Lower leg skin (tissue), 4 donors: ENCODE measurements around the gene RBPJL. TPM values are rescaled to one million over a fixed set of nuclear protein-coding genes. Genes with fewer than 3 reads are reported as not detected.

Source experiments
- DNase-seq, 2 donors: peaks; one replicate each; pipeline ENCODE4 v3.0.0-alpha.2; 2019; ENCODE audit warnings: low spot score in 2 of 2
- H3K4me3 ChIP-seq: fragments of 200-600 bp; sonication (generic); 2 replicates; pipeline ENCODE4 v1.5.1; 2017; ENCODE audit warnings: mild to moderate bottlenecking, low read depth; ENCODE audit not compliant: poor library complexity, severe bottlenecking
- CTCF ChIP-seq, 3 donors: fragments of 450-650 bp; IDR thresholded peaks; one replicate each; pipeline ENCODE4 v1.5.1; 2016; ENCODE audit warnings: antibody characterized with exemption in 3 of 3, mild to moderate bottlenecking in 3 of 3, moderate library complexity in 2 of 3
- POLR2A ChIP-seq, 2 donors: fragments of 450-650 bp; IDR thresholded peaks; one replicate each; pipeline ENCODE4 v1.6.1; 2016 to 2017; ENCODE audit warnings: antibody characterized with exemption in 2 of 2, mild to moderate bottlenecking in 1 of 2, moderate library complexity in 1 of 2
- WGBS, 2 donors: methylation state at CpG; one replicate each; pipeline ENCODE4 v1.1.5; 2018; 5-methylcytosine and 5-hydroxymethylcytosine counted together
- intact Hi-C: fragments of 100-400 bp; cut with DNase I; formaldehyde crosslinking; loops from one replicate; pipeline ENCODE4 v1.15.0; 2023; ENCODE audit warnings: low total_unique reads
- total RNA-seq, 4 donors: library from RNA; depleted of rRNA; stranded (reverse); fragments of >200 nt; gene quantifications; one replicate each; pipeline ENCODE4 v1.1.0, GENCODE V29; 2016

RBPJL gene
- total RNA-seq, 4 donors from 2014 or later = not detected

GRCh38 chr20:45340236-45340847, 33.7 kb downstream of the RBPJL start:
- no peak overlapping the region for H3K4me3 ChIP-seq
- no peak for TF ChIP-seq POLR2A (IDR thresholded peaks at IDR 0.05)
- TF ChIP-seq CTCF (IDR thresholded peaks at IDR 0.05) = no peak
- WGBS, 2 donors = 41 to 43% methylated on average over 5 of the region's 5 CpGs
- intact Hi-C loops = no loop called here
- peak in 1 of 2 donors; percentile 47 for DNase-seq

DNA sequence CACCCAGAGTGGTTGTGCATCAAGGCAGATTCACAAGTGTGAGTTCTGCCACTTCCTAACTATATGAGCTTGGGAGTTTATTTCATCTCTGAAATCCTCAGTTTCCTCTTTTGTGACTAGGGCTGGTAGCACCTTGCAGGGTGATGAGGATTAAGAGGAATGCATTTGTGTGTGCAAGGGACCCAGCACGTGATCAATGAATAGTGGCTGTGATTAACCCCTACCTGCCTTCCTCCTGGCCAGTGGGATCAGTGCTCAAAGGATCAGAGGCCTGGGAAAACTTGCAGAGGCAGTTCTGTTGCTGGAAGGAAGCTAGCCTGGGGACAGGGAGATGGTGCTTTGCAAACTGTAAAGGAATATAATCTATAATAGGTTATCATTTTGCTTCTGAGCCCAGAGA, 34.3 kb downstream of the RBPJL start:
- intact Hi-C loops = no loop called here
- 24 to 46% methylated on average over 1 of the region's 1 CpG for WGBS, 2 donors
- TF ChIP-seq CTCF (IDR thresholded peaks at IDR 0.05) (no peak), POLR2A (IDR thresholded peaks at IDR 0.05) (no peak)
- no peak for DNase-seq
- no peak overlapping the region for H3K4me3 ChIP-seq

- no peak overlapping the region for H3K4me3 ChIP-seq
- no peak for TF ChIP-seq CTCF (IDR thresholded peaks at IDR 0.05)
- TF ChIP-seq POLR2A (IDR thresholded peaks at IDR 0.05) = no peak
- 45 to 48% methylated on average over 3 of the region's 3 CpGs for WGBS, 2 donors
- no peak for DNase-seq
- intact Hi-C loops = no loop called here
Observed at GRCh38 chr20:45341579-45341938, 34.9 kb downstream of the RBPJL start.

GRCh38 chr20:45341939-45342854, 35.6 kb downstream of the RBPJL start:
- WGBS, 2 donors = 25 to 30% methylated on average over 16 of the region's 16 CpGs
- H3K4me3 ChIP-seq = no peak overlapping the region
- peak in 1 of 2 donors; percentile 48 for DNase-seq
- TF ChIP-seq CTCF (IDR thresholded peaks at IDR 0.05) (no peak), POLR2A (IDR thresholded peaks at IDR 0.05) (no peak)
- intact Hi-C loops = no loop called here

- no peak for DNase-seq
- no peak overlapping the region for H3K4me3 ChIP-seq
- 41 to 59% methylated on average over 6 of the region's 6 CpGs for WGBS, 2 donors
- intact Hi-C loops = no loop called here
- TF ChIP-seq CTCF (IDR thresholded peaks at IDR 0.05) (no peak), POLR2A (IDR thresholded peaks at IDR 0.05) (no peak)
Observed at GRCh38 chr20:45342855-45343531, 36.4 kb downstream of the RBPJL start.
